GM21786 (cell line): ENCODE measurements around the gene TIPARP.

Experiments
- ATAC-seq: cut with Tn5 transposase; IDR thresholded peaks from one replicate; pipeline ENCODE4 v1.9.1; 2021; ENCODE audit not compliant: unreplicated experiment

Gene TIPARP

GRCh38 chr3:156675830-156676767 is 1.7 kb downstream of the TIPARP start:
- ATAC-seq, result no peak

DNA sequence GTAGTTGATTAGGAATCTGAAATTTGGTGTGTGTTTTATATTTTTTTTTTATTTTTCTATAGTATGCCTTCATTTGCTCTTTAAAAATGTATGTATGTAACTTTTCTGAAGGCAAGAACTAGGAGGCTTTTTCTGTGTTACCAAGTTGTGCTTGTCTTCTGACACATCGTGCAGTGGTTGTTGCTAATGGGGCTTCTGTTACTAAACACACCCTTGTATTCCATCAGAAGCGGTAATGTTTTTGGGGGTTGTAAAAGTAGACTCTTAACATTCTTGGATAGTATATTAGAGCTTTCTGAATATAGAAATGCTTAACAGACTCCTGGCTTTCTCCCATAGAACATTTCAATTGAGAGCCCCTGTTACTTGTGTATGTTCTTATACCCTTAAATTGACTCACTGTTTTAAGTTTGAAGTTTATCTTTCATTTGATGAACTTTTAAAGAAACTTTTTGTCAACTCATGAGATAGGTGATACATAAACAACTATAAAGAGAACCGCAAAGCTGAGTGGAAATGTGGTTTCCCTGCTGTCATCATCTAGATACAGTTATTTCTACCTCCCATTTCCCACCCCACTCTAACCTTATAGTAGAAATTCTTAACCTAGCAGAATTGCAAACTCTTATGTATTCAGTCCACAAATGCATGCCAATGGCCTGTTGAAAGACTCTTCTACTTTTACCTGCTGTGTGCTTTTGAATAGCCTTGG is 2.5 kb downstream of the TIPARP start:
- no peak for ATAC-seq

DNA sequence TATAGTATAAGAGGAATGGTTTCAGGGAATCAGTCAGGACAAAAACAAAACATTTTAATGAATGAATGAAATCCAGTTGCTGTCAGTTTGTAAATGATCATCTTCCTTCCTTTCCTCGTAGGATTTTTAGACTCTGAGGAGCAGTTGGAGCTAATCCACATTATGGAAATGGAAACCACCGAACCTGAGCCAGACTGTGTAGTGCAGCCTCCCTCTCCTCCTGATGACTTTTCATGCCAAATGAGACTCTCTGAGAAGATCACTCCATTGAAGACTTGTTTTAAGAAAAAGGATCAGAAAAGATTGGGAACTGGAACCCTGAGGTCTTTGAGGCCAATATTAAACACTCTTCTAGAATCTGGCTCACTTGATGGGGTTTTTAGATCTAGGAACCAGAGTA is 3.1 kb downstream of the TIPARP start:
- ATAC-seq, result no peak

DNA sequence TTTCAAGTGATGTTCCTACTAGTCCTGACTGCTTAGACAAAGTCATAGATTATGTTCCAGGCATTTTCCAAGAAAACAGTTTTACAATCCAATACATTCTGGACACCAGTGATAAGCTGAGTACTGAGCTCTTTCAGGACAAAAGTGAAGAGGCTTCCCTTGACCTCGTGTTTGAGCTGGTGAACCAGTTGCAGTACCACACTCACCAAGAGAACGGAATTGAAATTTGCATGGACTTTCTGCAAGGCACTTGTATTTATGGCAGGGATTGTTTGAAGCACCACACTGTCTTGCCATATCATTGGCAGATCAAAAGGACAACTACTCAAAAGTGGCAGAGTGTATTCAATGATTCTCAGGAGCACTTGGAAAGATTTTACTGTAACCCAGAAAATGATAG is 3.8 kb downstream of the TIPARP start:
- ATAC-seq, result no peak

DNA sequence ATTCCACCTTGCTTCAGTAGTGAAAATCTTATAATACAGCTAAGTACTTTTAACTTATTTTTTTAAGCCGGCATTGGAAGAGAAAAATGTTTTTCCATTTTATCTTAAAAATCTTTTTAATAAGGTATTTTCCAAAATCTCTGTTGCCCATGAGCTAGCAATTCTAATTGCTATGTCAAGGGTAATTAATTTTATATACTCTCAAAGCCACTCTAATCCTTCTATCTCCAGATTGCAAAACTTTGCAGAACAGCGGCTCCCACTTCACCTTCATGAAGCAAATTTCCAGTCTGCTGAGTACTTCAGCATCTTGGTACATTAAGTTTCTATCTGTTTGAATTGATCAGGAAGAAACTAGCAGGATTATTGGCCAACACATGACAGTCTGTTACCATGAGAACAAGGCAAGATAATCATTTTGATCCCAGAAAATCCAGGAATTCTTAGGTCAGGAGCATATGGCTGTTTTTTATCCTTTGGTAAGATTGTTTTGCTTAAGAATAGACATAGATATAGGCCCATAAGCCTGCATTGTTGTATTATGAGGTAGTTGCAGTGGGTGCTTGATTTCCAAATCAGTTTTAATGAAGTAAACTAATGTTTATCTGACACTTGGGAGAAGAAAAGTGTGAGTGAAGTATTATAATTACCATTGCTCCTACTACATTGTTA is 6.0 kb downstream of the TIPARP start:
- ATAC-seq, result no peak

GRCh38 chr3:156681002-156681401 is 6.6 kb downstream of the TIPARP start:
- peak; percentile 74 for ATAC-seq

DNA sequence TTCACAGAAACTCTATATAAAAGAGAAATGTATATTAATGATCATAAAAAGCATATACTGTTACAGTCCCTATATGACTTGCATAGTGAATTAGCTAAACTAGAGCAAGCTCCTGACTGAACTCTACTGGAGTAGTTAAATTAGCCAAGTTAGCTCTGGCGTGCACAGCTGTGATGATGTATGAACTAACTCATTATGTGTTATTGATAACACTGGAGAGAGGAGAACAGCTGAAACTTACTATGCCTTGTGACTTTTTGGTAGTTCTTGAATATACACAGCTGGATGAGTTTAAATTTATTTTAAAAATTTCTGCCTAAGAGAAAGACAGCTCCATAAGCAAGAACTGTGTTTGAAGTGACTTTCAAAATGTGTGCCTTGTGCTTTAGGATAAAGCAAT is 8.1 kb downstream of the TIPARP start:
- no peak for ATAC-seq

GRCh38 chr3:156682963-156683362 is 8.6 kb downstream of the TIPARP start:
- ATAC-seq, result no peak

DNA sequence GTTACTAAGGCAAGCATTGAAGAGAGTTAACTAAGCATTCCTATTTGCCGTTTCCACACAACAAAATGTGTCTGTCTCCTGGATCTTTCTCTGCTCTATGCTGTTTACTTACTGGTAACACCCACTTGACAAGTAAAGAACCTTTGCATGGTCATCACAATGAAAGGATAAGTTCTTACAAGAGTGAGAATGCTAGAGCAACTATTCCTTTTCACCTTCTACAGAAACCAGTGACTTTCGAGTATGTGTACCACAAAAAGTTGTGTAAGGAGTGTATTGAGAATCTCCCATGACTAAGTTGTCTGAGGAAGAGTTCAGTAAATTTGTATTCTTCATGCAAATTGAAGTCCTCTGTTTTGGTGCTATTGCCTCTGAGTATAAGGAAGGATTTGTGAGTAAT is 10.8 kb downstream of the TIPARP start:
- no peak for ATAC-seq

- ATAC-seq, result peak; percentile 45
These were observed 11.4 kb downstream of the TIPARP start for GRCh38 chr3:156685752-156686151.

DNA sequence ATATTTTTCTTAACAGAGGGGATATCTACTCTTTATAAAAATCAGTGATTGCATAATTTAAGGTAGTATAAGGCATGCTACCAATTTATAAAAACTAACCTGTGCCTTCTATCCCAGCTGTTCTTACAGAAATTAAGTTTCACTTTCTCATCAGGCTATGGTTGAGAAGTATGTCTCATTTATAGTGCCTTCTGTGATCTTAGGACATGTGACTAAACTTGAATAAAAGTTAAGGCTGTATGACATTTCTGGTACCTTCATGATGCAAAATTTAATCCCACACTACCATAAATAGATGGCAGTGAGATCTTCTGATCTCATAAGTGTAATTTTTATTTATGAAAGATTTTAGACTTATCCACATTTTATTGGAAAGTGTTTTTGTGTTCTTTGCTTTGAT is 12.6 kb downstream of the TIPARP start:
- peak; percentile 32 for ATAC-seq

DNA sequence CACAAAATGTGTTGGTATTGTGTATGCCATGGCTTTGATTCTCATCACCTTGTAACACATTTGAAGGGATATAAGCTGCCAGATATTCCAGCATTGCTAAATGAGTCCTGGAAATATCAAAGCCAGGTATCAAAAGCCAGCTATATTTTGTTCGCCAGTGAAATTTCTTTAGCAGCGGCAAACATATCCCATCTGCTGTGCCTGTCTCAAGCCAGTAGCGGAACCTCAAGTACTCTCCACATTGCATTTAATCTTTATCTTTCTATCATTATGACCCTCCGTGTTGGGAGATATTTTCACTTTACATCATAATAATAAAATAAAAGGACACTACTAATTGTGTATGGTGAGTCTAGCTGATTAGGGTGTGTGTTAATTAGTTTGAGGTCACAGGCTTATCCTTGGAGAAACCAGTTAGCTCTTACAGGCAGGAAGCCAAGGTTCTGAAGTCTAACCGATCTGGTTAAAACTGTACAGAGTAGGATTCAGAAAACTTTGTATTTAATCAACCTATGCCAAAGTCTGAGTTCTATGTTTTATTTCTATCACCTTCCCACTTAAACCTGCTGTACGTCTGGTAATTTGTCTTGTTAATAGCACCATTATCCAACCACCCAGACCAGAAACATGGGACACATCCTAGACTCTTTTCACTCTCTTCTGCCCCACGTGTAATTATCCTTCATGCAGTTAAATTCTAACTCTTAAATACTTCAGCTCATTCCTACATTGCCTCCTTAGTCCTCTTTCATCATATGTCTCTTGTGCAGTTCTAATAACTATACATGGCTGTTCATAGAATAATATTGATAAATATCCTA is 14.5 kb downstream of the TIPARP start:
- no peak for ATAC-seq

- ATAC-seq, result peak; percentile 6
These were observed 15.2 kb downstream of the TIPARP start for GRCh38 chr3:156689608-156690007.

GRCh38 chr3:156691920-156692319 is 17.5 kb downstream of the TIPARP start:
- ATAC-seq, result no peak

- no peak for ATAC-seq
These were observed 18.8 kb downstream of the TIPARP start for GRCh38 chr3:156693166-156693565.

DNA sequence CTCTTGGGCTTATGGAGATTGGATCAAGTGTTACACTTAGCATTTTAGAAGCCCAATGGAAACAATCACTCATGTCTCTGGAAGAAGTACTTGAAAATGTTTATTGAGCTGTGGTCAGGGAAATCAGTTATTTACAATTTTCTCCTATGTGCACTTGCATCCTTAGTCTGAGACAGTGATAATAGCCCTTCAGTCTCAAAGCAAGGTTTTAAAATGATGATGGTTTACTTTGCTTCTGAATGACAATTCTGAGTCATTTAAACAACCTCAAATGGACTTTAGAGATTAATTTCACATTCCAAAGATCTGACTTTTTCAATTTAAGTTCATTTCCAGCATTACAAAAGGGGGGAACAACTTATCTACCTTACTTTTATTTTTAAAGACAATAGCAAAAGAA is 20.1 kb downstream of the TIPARP start:
- no peak for ATAC-seq

GRCh38 chr3:156702367-156702766 is 28.0 kb downstream of the TIPARP start:
- no peak for ATAC-seq

DNA sequence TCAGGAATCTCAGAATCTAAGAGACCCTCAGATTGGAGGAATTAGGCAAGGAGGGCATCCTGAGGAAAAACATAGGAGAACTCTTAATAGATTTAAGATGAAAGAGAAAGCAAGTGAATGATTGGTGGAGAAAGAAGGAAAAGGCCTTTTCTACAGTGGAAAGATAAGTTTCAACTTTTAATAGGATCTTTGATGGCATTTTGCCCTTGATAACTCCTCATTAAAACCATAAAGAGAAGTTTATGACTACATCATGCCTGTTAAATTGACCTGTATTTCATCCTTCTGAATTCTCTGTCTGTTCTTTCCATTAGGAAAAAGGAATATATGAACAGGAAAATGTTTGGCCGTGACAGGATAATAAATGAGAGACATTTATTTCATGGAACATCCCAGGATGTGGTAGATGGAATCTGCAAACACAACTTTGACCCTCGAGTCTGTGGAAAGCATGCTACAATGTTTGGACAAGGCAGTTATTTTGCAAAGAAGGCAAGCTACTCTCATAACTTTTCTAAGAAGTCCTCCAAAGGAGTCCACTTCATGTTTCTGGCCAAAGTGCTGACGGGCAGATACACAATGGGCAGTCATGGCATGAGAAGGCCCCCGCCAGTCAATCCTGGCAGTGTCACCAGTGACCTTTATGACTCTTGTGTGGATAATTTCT is 30.1 kb downstream of the TIPARP start:
- ATAC-seq, result no peak

- ATAC-seq, result peak; percentile 73
These were observed 31.6 kb downstream of the TIPARP start for GRCh38 chr3:156705761-156706616.
